K562 (cell line): ENCODE measurements around the gene CPSF4L.

Experiments used
- ARHGAP35 ChIP-seq: fragments of 450-650 bp; IDR thresholded peaks from 2 replicates; pipeline ENCODE4 v1.6.1; 2018; ENCODE audit not compliant: partially characterized antibody
- CTCF ChIP-seq, 3 experiments: IDR thresholded peaks in 2 of 3; conservative IDR thresholded peaks in 1 of 3; 2 replicates each; pipeline ENCODE4 v1.5.1; 2011 to 2012; ENCODE audit warnings: low read length in 3 of 3, mild to moderate bottlenecking in 3 of 3, control low read depth in 2 of 3, improper control_type of control experiment in 1 of 3, inconsistent platforms in 1 of 3, low read depth in 1 of 3, mixed read lengths in 1 of 3, moderate library complexity in 1 of 3; ENCODE audit not compliant: insufficient read depth in 2 of 3
- ELK1 ChIP-seq: sonication (generic); formaldehyde crosslinking; IDR thresholded peaks from 2 replicates; pipeline ENCODE4 v1.8.1; 2022; ENCODE audit warnings: missing genetic modification reagents
- PBX2 ChIP-seq, 2 experiments: IDR thresholded peaks in 1 of 2; conservative IDR thresholded peaks in 1 of 2; 2 replicates each; pipeline ENCODE4 v1.6.1; 2016; ENCODE audit warnings: low read depth in 2 of 2, mild to moderate bottlenecking in 1 of 2, missing compliant biosample characterization in 1 of 2, missing genetic modification characterization in 1 of 2, moderate library complexity in 1 of 2
- SPI1 ChIP-seq: IDR thresholded peaks from 2 replicates; pipeline ENCODE4 v1.6.1; 2011; ENCODE audit warnings: low read depth, low read length, control low read depth, borderline replicate concordance
- YBX1 ChIP-seq: fragments of 450-650 bp; IDR thresholded peaks from 2 replicates; pipeline ENCODE4 v1.7.1; 2016; ENCODE audit warnings: mild to moderate bottlenecking
- ZBTB43 ChIP-seq: sonication (generic); formaldehyde crosslinking; IDR thresholded peaks from 2 replicates; pipeline ENCODE4 v1.8.0; 2023; ENCODE audit warnings: mild to moderate bottlenecking, missing genetic modification reagents
- TF ChIP-seq, protein P1 (sequence below): fragments of 450-650 bp; IDR thresholded peaks from 2 replicates; pipeline ENCODE4 v1.6.1; 2018; ENCODE audit warnings: mild to moderate bottlenecking, low read depth; ENCODE audit not compliant: partially characterized antibody

- TF ChIP-seq CTCF (IDR thresholded peaks at IDR 0.05 in 2 of 3, conservative IDR thresholded peaks at IDR 0.05 in 1 of 3; ENCODE audit: insufficient read depth in 2 of 3, low read depth in 1 of 3, low read length in 3 of 3) (no peak), YBX1 (no peak), SPI1 (peak; percentile 25; the same call in 1 of the 2 replicates), ZBTB43 (CRISPR knock-in tag) (no peak), ARHGAP35 (no peak), PBX2 (CRISPR knock-in tag; IDR thresholded peaks at IDR 0.05; ENCODE audit: low read depth) (no peak), PBX2 (tag; conservative IDR thresholded peaks at IDR 0.05; ENCODE audit: low read depth) (no peak), ELK1 (CRISPR knock-in tag) (no peak)
- TF ChIP-seq, protein P1, sequence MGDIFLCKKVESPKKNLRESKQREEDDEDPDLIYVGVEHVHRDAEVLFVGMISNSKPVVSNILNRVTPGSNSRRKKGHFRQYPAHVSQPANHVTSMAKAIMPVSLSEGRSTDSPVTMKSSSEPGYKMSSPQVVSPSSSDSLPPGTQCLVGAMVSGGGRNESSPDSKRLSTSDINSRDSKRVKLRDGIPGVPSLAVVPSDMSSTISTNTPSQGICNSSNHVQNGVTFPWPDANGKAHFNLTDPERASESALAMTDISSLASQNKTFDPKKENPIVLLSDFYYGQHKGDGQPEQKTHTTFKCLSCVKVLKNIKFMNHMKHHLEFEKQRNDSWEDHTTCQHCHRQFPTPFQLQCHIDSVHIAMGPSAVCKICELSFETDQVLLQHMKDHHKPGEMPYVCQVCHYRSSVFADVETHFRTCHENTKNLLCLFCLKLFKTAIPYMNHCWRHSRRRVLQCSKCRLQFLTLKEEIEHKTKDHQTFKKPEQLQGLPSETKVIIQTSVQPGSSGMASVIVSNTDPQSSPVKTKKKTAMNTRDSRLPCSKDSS, result no peak
Measured at GRCh38 chr17:73289549-73290254, 28.0 kb upstream of the CPSF4L start.
